WTC11 (cell line): Measurements from ENCODE around the gene PPM1N. TPM values are rescaled to one million over a fixed set of nuclear protein-coding genes. Genes with fewer than 3 reads are reported as not detected.

Experiments used
- EMX1 ChIP-seq: fragments of 250-450 bp; sonication (Bioruptor Pico); IDR thresholded peaks from 2 replicates; pipeline ENCODE4 v1.8.0; 2021; ENCODE audit warnings: mild to moderate bottlenecking
- ESRRA ChIP-seq: sonication (generic); formaldehyde crosslinking; IDR thresholded peaks from 2 replicates; pipeline ENCODE4 v1.8.1; 2022; ENCODE audit warnings: mild to moderate bottlenecking, missing genetic modification reagents, borderline replicate concordance
- ETV6 ChIP-seq: sonication (generic); formaldehyde crosslinking; IDR thresholded peaks from 2 replicates; pipeline ENCODE4 v1.8.1; 2022; ENCODE audit warnings: mild to moderate bottlenecking, missing genetic modification reagents
- FOXP1 ChIP-seq: sonication (generic); formaldehyde crosslinking; IDR thresholded peaks from 2 replicates; pipeline ENCODE4 v1.8.0; 2022; ENCODE audit warnings: missing genetic modification reagents, mild to moderate bottlenecking, moderate library complexity, borderline replicate concordance
- GABPB1 ChIP-seq: sonication (generic); formaldehyde crosslinking; IDR thresholded peaks from 2 replicates; pipeline ENCODE4 v1.8.1; 2023; ENCODE audit warnings: mild to moderate bottlenecking, missing genetic modification reagents
- GTF2I ChIP-seq: fragments of 250-450 bp; sonication (Bioruptor Pico); conservative IDR thresholded peaks from 2 replicates; pipeline ENCODE4 v1.4.0; 2021; ENCODE audit warnings: mild to moderate bottlenecking
- IRF1 ChIP-seq: sonication (generic); formaldehyde crosslinking; IDR thresholded peaks from 2 replicates; pipeline ENCODE4 v1.8.0; 2023; ENCODE audit warnings: missing genetic modification reagents
- NR3C1 ChIP-seq: sonication (generic); formaldehyde crosslinking; conservative IDR thresholded peaks from 2 replicates; pipeline ENCODE4 v1.8.1; 2023; ENCODE audit warnings: low read depth, mild to moderate bottlenecking, missing genetic modification reagents
- RORB ChIP-seq: fragments of 250-450 bp; sonication (Bioruptor Pico); IDR thresholded peaks from 2 replicates; pipeline ENCODE4 v1.9.0; 2021; ENCODE audit warnings: mild to moderate bottlenecking
- SMAD3 ChIP-seq: sonication (generic); formaldehyde crosslinking; IDR thresholded peaks from 2 replicates; pipeline ENCODE4 v1.8.0; 2022; ENCODE audit warnings: missing genetic modification reagents, mild to moderate bottlenecking, borderline replicate concordance
- TEAD1 ChIP-seq: sonication (generic); formaldehyde crosslinking; IDR thresholded peaks from 2 replicates; pipeline ENCODE4 v1.8.0; 2022; ENCODE audit warnings: mild to moderate bottlenecking, missing genetic modification reagents
- TEAD4 ChIP-seq: sonication (generic); formaldehyde crosslinking; IDR thresholded peaks from 2 replicates; pipeline ENCODE4 v1.8.0; 2022; ENCODE audit warnings: mild to moderate bottlenecking, missing genetic modification reagents
- TP53 ChIP-seq: sonication (generic); formaldehyde crosslinking; IDR thresholded peaks from 2 replicates; pipeline ENCODE4 v1.8.1; 2023; ENCODE audit warnings: mild to moderate bottlenecking, missing genetic modification reagents
- ZNF121 ChIP-seq: sonication (generic); formaldehyde crosslinking; IDR thresholded peaks from 2 replicates; pipeline ENCODE4 v1.8.0; 2023; ENCODE audit warnings: missing genetic modification reagents
- ZNF219 ChIP-seq: sonication (generic); formaldehyde crosslinking; IDR thresholded peaks from 2 replicates; pipeline ENCODE4 v1.8.0; 2023; ENCODE audit warnings: missing genetic modification reagents, mild to moderate bottlenecking, borderline replicate concordance
- ZNF263 ChIP-seq: sonication (generic); formaldehyde crosslinking; IDR thresholded peaks from 2 replicates; pipeline ENCODE4 v1.8.1; 2022; ENCODE audit warnings: low read depth, mild to moderate bottlenecking, moderate library complexity, missing genetic modification reagents
- ZNF281 ChIP-seq: sonication (generic); formaldehyde crosslinking; IDR thresholded peaks from 2 replicates; pipeline ENCODE4 v1.8.0; 2023; ENCODE audit warnings: mild to moderate bottlenecking, missing genetic modification reagents
- ZNF317 ChIP-seq: sonication (generic); formaldehyde crosslinking; IDR thresholded peaks from 2 replicates; pipeline ENCODE4 v1.8.1; 2023; ENCODE audit warnings: low read depth, mild to moderate bottlenecking, moderate library complexity, missing genetic modification reagents, borderline replicate concordance
- ZNF423 ChIP-seq: fragments of 250-450 bp; sonication (Bioruptor Pico); IDR thresholded peaks from 2 replicates; pipeline ENCODE4 v2.1.2; 2022; ENCODE audit warnings: mild to moderate bottlenecking, moderate library complexity
- ZNF671 ChIP-seq: fragments of 250-450 bp; sonication (Bioruptor Pico); IDR thresholded peaks from 2 replicates; pipeline ENCODE4 v1.8.0; 2021; ENCODE audit warnings: mild to moderate bottlenecking
- total RNA-seq: library from RNA; stranded (reverse); gene quantifications from 3 replicates; pipeline ENCODE4 v1.2.3, GENCODE V29; 2021
- TF ChIP-seq, protein P1 (sequence below): sonication (generic); formaldehyde crosslinking; IDR thresholded peaks from 2 replicates; pipeline ENCODE4 v1.8.0; 2022; ENCODE audit warnings: missing genetic modification reagents
- TF ChIP-seq, protein P2 (sequence below): sonication (generic); formaldehyde crosslinking; IDR thresholded peaks from 2 replicates; pipeline ENCODE4 v1.8.1; 2023; ENCODE audit warnings: mild to moderate bottlenecking, missing genetic modification reagents, moderate library complexity
- TF ChIP-seq, protein P3 (sequence below): sonication (generic); formaldehyde crosslinking; IDR thresholded peaks from 2 replicates; pipeline ENCODE4 v1.8.1; 2023; ENCODE audit warnings: mild to moderate bottlenecking, moderate library complexity, missing genetic modification reagents
- TF ChIP-seq, protein P4 (sequence below): sonication (generic); formaldehyde crosslinking; IDR thresholded peaks from 2 replicates; pipeline ENCODE4 v1.8.0; 2022; ENCODE audit warnings: mild to moderate bottlenecking, missing genetic modification reagents

Gene PPM1N
- total RNA-seq, 1 experiment from 2014 or later = 10.3 TPM

- TF ChIP-seq GTF2I = no peak
- TF ChIP-seq TEAD4 (CRISPR knock-in tag) = peak; percentile 80
- TF ChIP-seq NR3C1 (CRISPR knock-in tag) = no peak
- no peak for TF ChIP-seq ZNF121 (CRISPR knock-in tag)
- no peak for TF ChIP-seq RORB (CRISPR knock-in tag)
- TF ChIP-seq TP53 (CRISPR knock-in tag) = peak; percentile 72; the same call in 1 of the 2 replicates
- TF ChIP-seq, protein P1, sequence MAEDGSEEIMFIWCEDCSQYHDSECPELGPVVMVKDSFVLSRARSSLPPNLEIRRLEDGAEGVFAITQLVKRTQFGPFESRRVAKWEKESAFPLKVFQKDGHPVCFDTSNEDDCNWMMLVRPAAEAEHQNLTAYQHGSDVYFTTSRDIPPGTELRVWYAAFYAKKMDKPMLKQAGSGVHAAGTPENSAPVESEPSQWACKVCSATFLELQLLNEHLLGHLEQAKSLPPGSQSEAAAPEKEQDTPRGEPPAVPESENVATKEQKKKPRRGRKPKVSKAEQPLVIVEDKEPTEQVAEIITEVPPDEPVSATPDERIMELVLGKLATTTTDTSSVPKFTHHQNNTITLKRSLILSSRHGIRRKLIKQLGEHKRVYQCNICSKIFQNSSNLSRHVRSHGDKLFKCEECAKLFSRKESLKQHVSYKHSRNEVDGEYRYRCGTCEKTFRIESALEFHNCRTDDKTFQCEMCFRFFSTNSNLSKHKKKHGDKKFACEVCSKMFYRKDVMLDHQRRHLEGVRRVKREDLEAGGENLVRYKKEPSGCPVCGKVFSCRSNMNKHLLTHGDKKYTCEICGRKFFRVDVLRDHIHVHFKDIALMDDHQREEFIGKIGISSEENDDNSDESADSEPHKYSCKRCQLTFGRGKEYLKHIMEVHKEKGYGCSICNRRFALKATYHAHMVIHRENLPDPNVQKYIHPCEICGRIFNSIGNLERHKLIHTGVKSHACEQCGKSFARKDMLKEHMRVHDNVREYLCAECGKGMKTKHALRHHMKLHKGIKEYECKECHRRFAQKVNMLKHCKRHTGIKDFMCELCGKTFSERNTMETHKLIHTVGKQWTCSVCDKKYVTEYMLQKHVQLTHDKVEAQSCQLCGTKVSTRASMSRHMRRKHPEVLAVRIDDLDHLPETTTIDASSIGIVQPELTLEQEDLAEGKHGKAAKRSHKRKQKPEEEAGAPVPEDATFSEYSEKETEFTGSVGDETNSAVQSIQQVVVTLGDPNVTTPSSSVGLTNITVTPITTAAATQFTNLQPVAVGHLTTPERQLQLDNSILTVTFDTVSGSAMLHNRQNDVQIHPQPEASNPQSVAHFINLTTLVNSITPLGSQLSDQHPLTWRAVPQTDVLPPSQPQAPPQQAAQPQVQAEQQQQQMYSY = no peak
- peak; percentile 57; the same call in 1 of the 2 replicates for TF ChIP-seq ESRRA (CRISPR knock-in tag)
- no peak for TF ChIP-seq ZNF423 (CRISPR knock-in tag)
- TF ChIP-seq ZNF219 = peak; percentile 91
- TF ChIP-seq ZNF671 (CRISPR knock-in tag) = no peak
- TF ChIP-seq, protein P2, sequence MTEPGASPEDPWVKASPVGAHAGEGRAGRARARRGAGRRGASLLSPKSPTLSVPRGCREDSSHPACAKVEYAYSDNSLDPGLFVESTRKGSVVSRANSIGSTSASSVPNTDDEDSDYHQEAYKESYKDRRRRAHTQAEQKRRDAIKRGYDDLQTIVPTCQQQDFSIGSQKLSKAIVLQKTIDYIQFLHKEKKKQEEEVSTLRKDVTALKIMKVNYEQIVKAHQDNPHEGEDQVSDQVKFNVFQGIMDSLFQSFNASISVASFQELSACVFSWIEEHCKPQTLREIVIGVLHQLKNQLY (CRISPR knock-in tag) = peak; percentile 44; the same call in 1 of the 2 replicates
- peak; percentile 94 for TF ChIP-seq TEAD1 (CRISPR knock-in tag)
- TF ChIP-seq GABPB1 (CRISPR knock-in tag) = peak; percentile 24; the same call in 1 of the 2 replicates
- TF ChIP-seq SMAD3 (CRISPR knock-in tag) = peak; percentile 84
- TF ChIP-seq, protein P3, sequence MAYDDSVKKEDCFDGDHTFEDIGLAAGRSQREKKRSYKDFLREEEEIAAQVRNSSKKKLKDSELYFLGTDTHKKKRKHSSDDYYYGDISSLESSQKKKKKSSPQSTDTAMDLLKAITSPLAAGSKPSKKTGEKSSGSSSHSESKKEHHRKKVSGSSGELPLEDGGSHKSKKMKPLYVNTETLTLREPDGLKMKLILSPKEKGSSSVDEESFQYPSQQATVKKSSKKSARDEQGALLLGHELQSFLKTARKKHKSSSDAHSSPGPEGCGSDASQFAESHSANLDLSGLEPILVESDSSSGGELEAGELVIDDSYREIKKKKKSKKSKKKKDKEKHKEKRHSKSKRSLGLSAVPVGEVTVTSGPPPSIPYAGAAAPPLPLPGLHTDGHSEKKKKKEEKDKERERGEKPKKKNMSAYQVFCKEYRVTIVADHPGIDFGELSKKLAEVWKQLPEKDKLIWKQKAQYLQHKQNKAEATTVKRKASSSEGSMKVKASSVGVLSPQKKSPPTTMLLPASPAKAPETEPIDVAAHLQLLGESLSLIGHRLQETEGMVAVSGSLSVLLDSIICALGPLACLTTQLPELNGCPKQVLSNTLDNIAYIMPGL (CRISPR knock-in tag) = 0 out of 2 replicates have a peak, but pooled peaks have one; percentile 47
- peak; percentile 88 for TF ChIP-seq ZNF281 (CRISPR knock-in tag)
- TF ChIP-seq ETV6 (CRISPR knock-in tag) = peak; percentile 80
- TF ChIP-seq, protein P4, sequence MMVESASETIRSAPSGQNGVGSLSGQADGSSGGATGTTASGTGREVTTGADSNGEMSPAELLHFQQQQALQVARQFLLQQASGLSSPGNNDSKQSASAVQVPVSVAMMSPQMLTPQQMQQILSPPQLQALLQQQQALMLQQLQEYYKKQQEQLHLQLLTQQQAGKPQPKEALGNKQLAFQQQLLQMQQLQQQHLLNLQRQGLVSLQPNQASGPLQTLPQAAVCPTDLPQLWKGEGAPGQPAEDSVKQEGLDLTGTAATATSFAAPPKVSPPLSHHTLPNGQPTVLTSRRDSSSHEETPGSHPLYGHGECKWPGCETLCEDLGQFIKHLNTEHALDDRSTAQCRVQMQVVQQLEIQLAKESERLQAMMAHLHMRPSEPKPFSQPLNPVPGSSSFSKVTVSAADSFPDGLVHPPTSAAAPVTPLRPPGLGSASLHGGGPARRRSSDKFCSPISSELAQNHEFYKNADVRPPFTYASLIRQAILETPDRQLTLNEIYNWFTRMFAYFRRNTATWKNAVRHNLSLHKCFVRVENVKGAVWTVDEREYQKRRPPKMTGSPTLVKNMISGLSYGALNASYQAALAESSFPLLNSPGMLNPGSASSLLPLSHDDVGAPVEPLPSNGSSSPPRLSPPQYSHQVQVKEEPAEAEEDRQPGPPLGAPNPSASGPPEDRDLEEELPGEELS (CRISPR knock-in tag) = peak; percentile 96
- TF ChIP-seq EMX1 = no peak
- no peak for TF ChIP-seq IRF1 (CRISPR knock-in tag)
- TF ChIP-seq ZNF263 (CRISPR knock-in tag) = no peak
- no peak for TF ChIP-seq ZNF317
- TF ChIP-seq FOXP1 (CRISPR knock-in tag) = peak; percentile 92
Measured at GRCh38 chr19:45496349-45496953, 1.8 kb upstream of the PPM1N start (continued).
